Measurements from ENCODE around the gene MMP12. TPM values are rescaled to one million over a fixed set of nuclear protein-coding genes. Genes with fewer than 3 reads are reported as not detected.
A peak's percentile ranks its signal among the peaks of the same experiment; 100 is the strongest.

MMP12 gene
- total and polyA plus RNA-seq, 2 donors (not counting 1 experiment from before 2014, with no cell fraction given): 0.27 to 0.83 TPM

DNA sequence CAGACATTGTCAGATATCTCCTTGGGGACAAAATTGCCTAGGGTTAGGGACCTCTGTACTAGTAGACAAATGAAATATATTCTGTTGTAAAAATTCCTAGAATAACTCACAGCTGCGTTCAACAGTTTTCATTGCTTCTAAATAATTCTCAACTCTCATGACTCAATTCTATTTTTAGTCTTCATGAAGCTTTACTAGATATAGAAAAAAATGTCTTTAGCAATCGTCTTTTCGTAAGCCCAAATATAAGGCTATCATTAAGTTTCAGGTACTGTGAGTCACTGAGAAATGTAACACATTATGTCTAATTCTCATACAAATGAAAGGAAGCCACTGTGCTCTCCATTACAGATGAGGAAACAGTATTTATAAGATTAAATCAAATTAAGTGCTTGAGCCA is 6.4 kb downstream of the MMP12 start:
- Histone ChIP-seq H3K36me3 (ENCODE audit: control insufficient read depth, insufficient read depth, low read length) (no peaks in the 10 kb centered on the region), H3K9me3 (ENCODE audit: control insufficient read depth, insufficient read depth, low read depth, low read length) (no peaks in the 10 kb centered on the region), H3K4me1 (ENCODE audit: control insufficient read depth, extremely low read depth, insufficient read depth, low read length) (peaks cover 5% of the 10 kb centered on the region), H3K9ac (ENCODE audit: insufficient read depth, low read length) (no peak overlapping the region), H3K4me3 (replicated peaks in 1 of 4; ENCODE audit: control extremely low read depth in 1 of 4, insufficient read depth in 1 of 4, low read depth in 3 of 4, low read length in 4 of 4) (no peak overlapping the region), H3K27ac (ENCODE audit: insufficient read depth, low read length) (no peak overlapping the region), H3K4me2 (ENCODE audit: extremely low read depth, insufficient read depth, low read length) (no peak overlapping the region), H3K27me3 (ENCODE audit: control insufficient read depth, insufficient read depth, low read length) (no peaks in the 10 kb centered on the region), H4K20me1 (ENCODE audit: control insufficient read depth, extremely low read depth, insufficient read depth, low read length) (no peaks in the 10 kb centered on the region), H2AFZ (ENCODE audit: low read length) (no peak overlapping the region), H3K79me2 (ENCODE audit: control insufficient read depth, insufficient read depth, low read length) (no peaks in the 10 kb centered on the region)
- TF ChIP-seq EZH2 (IDR thresholded peaks at IDR 0.05; ENCODE audit: low read length, missing control alignments): no peak
- TF ChIP-seq, protein P1, sequence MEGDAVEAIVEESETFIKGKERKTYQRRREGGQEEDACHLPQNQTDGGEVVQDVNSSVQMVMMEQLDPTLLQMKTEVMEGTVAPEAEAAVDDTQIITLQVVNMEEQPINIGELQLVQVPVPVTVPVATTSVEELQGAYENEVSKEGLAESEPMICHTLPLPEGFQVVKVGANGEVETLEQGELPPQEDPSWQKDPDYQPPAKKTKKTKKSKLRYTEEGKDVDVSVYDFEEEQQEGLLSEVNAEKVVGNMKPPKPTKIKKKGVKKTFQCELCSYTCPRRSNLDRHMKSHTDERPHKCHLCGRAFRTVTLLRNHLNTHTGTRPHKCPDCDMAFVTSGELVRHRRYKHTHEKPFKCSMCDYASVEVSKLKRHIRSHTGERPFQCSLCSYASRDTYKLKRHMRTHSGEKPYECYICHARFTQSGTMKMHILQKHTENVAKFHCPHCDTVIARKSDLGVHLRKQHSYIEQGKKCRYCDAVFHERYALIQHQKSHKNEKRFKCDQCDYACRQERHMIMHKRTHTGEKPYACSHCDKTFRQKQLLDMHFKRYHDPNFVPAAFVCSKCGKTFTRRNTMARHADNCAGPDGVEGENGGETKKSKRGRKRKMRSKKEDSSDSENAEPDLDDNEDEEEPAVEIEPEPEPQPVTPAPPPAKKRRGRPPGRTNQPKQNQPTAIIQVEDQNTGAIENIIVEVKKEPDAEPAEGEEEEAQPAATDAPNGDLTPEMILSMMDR (conservative IDR thresholded peaks at IDR 0.05 in 1 of 2, IDR thresholded peaks at IDR 0.05 in 1 of 2; ENCODE audit: low read depth in 1 of 2, low read length in 2 of 2): no peak
- DNase-seq (ENCODE audit: low read depth in 2 of 2): peak in 1 of 2 donors; percentile 62

DNA sequence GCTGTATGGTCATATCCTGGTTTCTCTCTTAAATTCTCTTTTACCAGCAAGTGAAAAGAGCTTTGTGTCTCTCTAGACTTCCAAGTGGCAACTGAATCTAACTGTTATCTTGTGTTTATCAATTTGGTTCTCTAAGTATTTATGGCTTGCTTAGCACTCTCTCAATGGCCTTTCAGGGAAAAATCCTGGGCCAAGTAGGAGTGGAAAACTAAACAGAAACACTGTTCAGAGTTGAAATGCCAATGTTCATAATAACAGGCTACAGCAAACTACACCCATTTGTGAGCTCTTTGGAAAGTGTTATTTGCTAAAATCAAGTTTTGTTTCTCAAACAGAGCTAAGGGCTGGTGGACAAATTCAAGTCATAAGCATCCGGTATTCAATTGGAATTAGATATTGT is 10.1 kb downstream of the MMP12 start:
- no peak overlapping the region for H3K4me2 ChIP-seq (ENCODE audit: extremely low read depth, insufficient read depth, low read length)
- no peak for DNase-seq (ENCODE audit: low read depth in 2 of 2)
- no peak overlapping the region for H3K27ac ChIP-seq (ENCODE audit: insufficient read depth, low read length)
- TF ChIP-seq, protein P1 (conservative IDR thresholded peaks at IDR 0.05 in 1 of 2, IDR thresholded peaks at IDR 0.05 in 1 of 2; ENCODE audit: low read depth in 1 of 2, low read length in 2 of 2): no peak
- TF ChIP-seq EZH2 (IDR thresholded peaks at IDR 0.05; ENCODE audit: low read length, missing control alignments): no peak
- H4K20me1 ChIP-seq (ENCODE audit: control insufficient read depth, extremely low read depth, insufficient read depth, low read length): no peaks in the 10 kb centered on the region
- no peak overlapping the region for H3K9ac ChIP-seq (ENCODE audit: insufficient read depth, low read length)
- no peaks in the 10 kb centered on the region for H3K9me3 ChIP-seq (ENCODE audit: control insufficient read depth, insufficient read depth, low read depth, low read length)
- H3K79me2 ChIP-seq (ENCODE audit: control insufficient read depth, insufficient read depth, low read length): no peaks in the 10 kb centered on the region
- peaks cover 5% of the 10 kb centered on the region for H3K4me1 ChIP-seq (ENCODE audit: control insufficient read depth, extremely low read depth, insufficient read depth, low read length)
- H3K27me3 ChIP-seq (ENCODE audit: control insufficient read depth, insufficient read depth, low read length): no peaks in the 10 kb centered on the region
- H3K36me3 ChIP-seq (ENCODE audit: control insufficient read depth, insufficient read depth, low read length): no peaks in the 10 kb centered on the region
- no peak overlapping the region for H3K4me3 ChIP-seq (replicated peaks in 1 of 4; ENCODE audit: control extremely low read depth in 1 of 4, insufficient read depth in 1 of 4, low read depth in 3 of 4, low read length in 4 of 4)
- no peak overlapping the region for H2AFZ ChIP-seq (ENCODE audit: low read length)

DNA sequence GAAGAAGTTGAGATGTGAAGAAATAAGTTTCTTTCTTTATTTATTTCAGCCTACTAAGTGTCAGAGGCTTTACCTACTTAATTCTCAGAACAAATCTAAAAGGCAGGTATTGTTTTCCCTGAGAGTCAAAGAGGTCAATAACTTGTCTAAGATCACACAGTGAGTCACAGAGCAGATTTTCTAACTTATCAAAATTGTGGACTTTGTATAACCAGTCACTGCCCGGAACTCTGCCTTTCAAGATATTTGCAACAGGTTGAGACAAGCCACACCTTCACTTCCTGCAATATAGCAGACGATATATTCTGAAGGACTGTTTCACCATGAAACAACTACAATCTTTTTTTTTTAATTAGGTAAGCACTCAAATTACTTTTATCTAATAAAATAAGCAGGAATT is 20.8 kb downstream of the MMP12 start:
- DNase-seq (ENCODE audit: low read depth in 2 of 2): no peak
- no peak overlapping the region for H3K4me3 ChIP-seq (replicated peaks in 1 of 4; ENCODE audit: control extremely low read depth in 1 of 4, insufficient read depth in 1 of 4, low read depth in 3 of 4, low read length in 4 of 4)
- no peak overlapping the region for H3K9ac ChIP-seq (ENCODE audit: insufficient read depth, low read length)
- no peak overlapping the region for H2AFZ ChIP-seq (ENCODE audit: low read length)
- TF ChIP-seq, protein P1 (conservative IDR thresholded peaks at IDR 0.05 in 1 of 2, IDR thresholded peaks at IDR 0.05 in 1 of 2; ENCODE audit: low read depth in 1 of 2, low read length in 2 of 2): no peak
- TF ChIP-seq EZH2 (IDR thresholded peaks at IDR 0.05; ENCODE audit: low read length, missing control alignments): no peak
- no peaks in the 10 kb centered on the region for H3K27me3 ChIP-seq (ENCODE audit: control insufficient read depth, insufficient read depth, low read length)
- peaks cover 8% of the 10 kb centered on the region for H3K4me1 ChIP-seq (ENCODE audit: control insufficient read depth, extremely low read depth, insufficient read depth, low read length)
- no peak overlapping the region for H3K27ac ChIP-seq (ENCODE audit: insufficient read depth, low read length)
- no peaks in the 10 kb centered on the region for H4K20me1 ChIP-seq (ENCODE audit: control insufficient read depth, extremely low read depth, insufficient read depth, low read length)
- no peaks in the 10 kb centered on the region for H3K9me3 ChIP-seq (ENCODE audit: control insufficient read depth, insufficient read depth, low read depth, low read length)
- no peaks in the 10 kb centered on the region for H3K36me3 ChIP-seq (ENCODE audit: control insufficient read depth, insufficient read depth, low read length)
- H3K79me2 ChIP-seq (ENCODE audit: control insufficient read depth, insufficient read depth, low read length): no peaks in the 10 kb centered on the region
- no peak overlapping the region for H3K4me2 ChIP-seq (ENCODE audit: extremely low read depth, insufficient read depth, low read length)
